Hematopoietic multipotent progenitor cell treated with erythropoietin and hydrocortisone succinate and interleukin-3 and kit ligand, for 6 days (in vitro differentiated cells): ENCODE data around the gene NINJ1.
"Not testable (repeated sequence)": the region's sequence is repeated elsewhere in the genome, so short reads cannot be mapped to it uniquely, and the experiment has no call there.

Experiments used
- DNase-seq: peaks from one replicate; pipeline ENCODE4 v3.0.0-alpha.2; 2015

NINJ1 gene

GRCh38 chr9:93159601-93160471 is 25.8 kb upstream of the NINJ1 start:
- peak; percentile 85 for DNase-seq

GRCh38 chr9:93156475-93157008 is 22.5 kb upstream of the NINJ1 start:
- DNase-seq = no peak

- no peak for DNase-seq
Measured at GRCh38 chr9:93155716-93156474, 21.8 kb upstream of the NINJ1 start.

GRCh38 chr9:93154293-93154903 is 20.3 kb upstream of the NINJ1 start:
- DNase-seq = peak; percentile 59

GRCh38 chr9:93151097-93151784 is 17.2 kb upstream of the NINJ1 start:
- no peak for DNase-seq

- no peak for DNase-seq
Measured at GRCh38 chr9:93149361-93149760, 15.3 kb upstream of the NINJ1 start.

GRCh38 chr9:93148721-93149120 is 14.7 kb upstream of the NINJ1 start:
- no peak for DNase-seq

- no peak for DNase-seq
Measured at GRCh38 chr9:93147632-93148031, 13.6 kb upstream of the NINJ1 start.

- DNase-seq = not testable (repeated sequence)
Measured at GRCh38 chr9:93146696-93147095, 12.6 kb upstream of the NINJ1 start.

GRCh38 chr9:93143830-93144530 is 9.9 kb upstream of the NINJ1 start:
- peak; percentile 34 for DNase-seq

- DNase-seq = no peak
Measured at GRCh38 chr9:93141771-93142483, 7.9 kb upstream of the NINJ1 start.

GRCh38 chr9:93139365-93140182 is 5.5 kb upstream of the NINJ1 start:
- no peak for DNase-seq

- DNase-seq = no peak
Measured at GRCh38 chr9:93138171-93138764, 4.2 kb upstream of the NINJ1 start.

- no peak for DNase-seq
Measured at GRCh38 chr9:93137362-93137761, 3.3 kb upstream of the NINJ1 start.

GRCh38 chr9:93136011-93136440 is 2.0 kb upstream of the NINJ1 start:
- no peak for DNase-seq

- DNase-seq = no peak
Measured at GRCh38 chr9:93134740-93135444, 841 bp upstream of the NINJ1 start.

- no peak for DNase-seq
Measured at GRCh38 chr9:93133681-93134014, 403 bp downstream of the NINJ1 start.

- peak; percentile 76 for DNase-seq
Measured at GRCh38 chr9:93132946-93133680, 938 bp downstream of the NINJ1 start.
